ENCODE data around the gene SLC35F3.

DNA sequence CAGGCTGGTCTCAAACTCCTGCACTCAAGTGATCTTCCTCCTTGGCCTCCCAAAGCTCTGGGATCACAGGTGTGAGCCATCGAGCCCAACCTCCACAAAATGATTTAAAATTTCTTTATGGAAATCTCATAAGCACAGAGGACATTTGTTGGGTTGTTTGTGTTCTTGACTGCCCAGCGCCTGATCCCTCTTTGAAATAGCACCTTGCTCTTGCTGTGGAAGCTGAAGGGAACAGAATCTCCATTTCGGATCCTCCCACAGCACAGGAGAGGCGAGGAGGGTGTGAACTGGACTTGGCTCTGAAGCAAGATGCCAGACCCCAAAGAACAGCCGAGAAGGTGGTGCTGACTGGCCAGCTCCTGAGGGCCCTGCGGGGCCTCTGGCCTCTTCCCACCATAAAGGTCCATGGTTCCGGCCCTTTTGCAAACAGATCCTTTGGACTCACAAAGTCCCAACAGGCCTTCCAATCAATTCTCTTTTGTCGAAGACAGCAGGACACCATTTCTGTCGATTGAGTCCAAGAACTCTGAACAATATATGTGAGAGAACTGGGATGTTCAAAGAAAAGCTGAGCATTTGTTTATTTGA, 423.2 kb downstream of the SLC35F3 start:
- TF ChIP-seq TAF1 (IDR thresholded peaks at IDR 0.05; ENCODE audit: low read depth, low read length) (no peak), POLR2A (IDR thresholded peaks at IDR 0.05; ENCODE audit: low read depth, low read length) (no peak), POLR2AphosphoS5 (IDR thresholded peaks at IDR 0.05; ENCODE audit: low read depth, low read length) (no peak)

All from GM12891 (cell line).